GM21529 (cell line): ENCODE data around the gene MEGF9.

ENCODE experiments used
- ATAC-seq: cut with Tn5 transposase; IDR thresholded peaks from one replicate; pipeline ENCODE4 v1.9.1; 2021; ENCODE audit not compliant: unreplicated experiment

The MEGF9 gene

DNA sequence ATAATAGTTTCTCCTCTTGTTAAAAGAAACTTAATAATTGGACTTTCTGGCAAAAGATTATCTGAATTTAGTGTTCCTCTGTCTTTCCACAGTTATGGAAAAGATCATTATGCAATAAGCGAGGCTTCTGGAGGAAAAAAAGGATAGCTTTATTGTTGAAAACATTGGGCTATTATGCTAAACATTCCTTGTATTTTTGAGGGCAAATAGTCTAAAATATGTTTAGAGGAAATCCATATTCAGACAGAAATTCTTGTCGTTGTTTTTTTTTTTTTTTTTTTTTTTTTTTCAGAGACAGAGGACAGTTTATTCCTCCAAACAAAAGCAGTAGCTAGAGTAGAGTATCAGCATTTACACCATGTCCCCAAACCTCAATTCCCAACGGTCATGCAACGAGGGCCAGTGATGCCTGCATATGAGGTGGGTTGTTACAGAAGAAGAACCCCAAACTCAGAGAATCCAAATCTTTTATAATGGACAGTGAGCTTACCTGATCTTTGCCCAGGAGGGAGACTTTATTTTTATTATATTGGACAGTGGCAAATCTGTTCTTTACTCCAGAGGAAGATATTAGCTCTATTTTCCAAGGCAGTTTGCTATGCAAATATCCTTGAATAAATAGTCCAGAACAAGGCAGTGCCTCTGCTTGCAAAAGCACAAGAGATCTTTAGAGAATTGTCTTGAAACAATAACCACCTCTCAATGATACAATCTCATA lies 85.9 kb downstream of the MEGF9 start:
- ATAC-seq, result no peak

DNA sequence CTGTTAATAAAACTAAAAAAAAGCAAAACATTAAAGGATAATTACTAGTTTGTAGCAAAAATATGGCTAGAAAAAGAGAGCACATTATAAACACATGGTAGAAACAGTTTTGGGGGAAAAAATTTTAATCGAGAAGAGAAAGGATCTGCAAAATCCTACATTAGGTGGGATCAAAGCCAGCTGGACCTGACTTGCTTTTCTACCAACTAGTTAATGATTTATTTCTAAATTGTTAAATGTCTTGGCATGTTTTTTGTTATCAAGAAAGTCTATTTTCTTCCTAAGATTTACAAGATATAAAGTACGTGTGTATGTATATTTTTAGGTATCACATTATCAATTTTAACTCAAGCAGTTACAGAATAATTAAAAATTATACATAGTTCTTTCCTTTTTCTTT lies 87.2 kb downstream of the MEGF9 start:
- no peak for ATAC-seq

DNA sequence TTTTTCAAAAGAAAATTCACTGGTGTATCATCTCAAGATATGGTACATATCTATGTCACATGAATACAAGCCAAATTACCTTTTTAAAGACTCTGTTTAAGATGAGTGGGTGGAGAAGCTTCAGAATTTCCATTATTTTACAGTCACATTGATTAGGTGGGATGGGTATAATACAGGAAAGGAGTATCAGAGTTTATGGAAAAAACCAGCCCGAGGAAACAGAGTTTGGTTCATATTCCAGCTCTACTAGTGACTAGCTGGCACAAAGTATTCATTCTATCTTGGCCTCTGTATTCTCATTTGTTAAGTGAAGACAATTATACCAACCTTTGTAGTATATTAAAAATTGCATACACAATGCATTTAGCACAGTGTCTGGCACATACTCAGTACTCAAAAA lies 87.8 kb downstream of the MEGF9 start:
- ATAC-seq, result no peak

DNA sequence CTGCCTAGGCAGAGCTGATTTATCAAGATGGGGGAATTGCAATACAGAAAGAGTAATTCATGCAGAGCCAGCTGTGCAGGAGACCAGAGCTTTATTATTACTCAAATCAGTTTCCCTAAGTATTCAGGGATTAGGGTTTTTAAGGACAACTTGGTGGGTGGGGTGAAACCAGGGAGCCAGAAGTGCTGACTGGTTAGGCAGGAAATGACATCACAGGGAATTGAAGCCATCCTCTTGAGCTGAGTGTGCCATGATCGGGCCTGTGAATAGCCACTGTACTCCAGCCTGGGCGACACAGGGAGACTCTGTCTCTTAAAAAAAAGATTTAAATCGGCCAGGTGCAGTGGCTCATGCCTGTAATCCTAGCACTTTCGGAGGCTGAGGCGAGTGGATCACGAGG lies 89.0 kb downstream of the MEGF9 start:
- no peak for ATAC-seq

GRCh38 chr9:120622790-120623189 lies 91.5 kb downstream of the MEGF9 start:
- ATAC-seq, result no peak

DNA sequence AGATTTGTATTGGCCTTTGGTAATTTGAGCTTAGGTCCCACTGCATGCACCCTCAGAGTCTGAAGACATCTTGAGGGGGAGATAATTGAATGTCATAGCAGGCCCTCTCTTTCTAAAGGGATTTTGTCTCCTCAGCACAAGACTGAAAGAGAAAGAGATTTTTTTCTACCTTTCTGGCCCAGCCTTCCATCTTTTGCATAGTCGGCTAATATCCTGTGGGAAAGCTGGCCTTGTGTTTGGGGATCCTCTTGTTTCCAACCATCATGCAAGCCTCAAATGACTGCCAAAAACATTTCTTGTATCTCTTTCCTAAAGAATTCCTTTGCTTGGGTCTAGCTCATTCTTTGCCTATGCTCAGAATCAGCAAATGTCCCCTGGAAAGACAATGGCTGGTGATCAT lies 92.3 kb downstream of the MEGF9 start:
- no peak for ATAC-seq

- ATAC-seq, result peak; percentile 74
Measured at GRCh38 chr9:120619751-120620655, 94.3 kb downstream of the MEGF9 start.

GRCh38 chr9:120616966-120617935 lies 97.0 kb downstream of the MEGF9 start:
- ATAC-seq, result no peak

GRCh38 chr9:120612218-120612617 lies 102.1 kb downstream of the MEGF9 start:
- ATAC-seq, result no peak

DNA sequence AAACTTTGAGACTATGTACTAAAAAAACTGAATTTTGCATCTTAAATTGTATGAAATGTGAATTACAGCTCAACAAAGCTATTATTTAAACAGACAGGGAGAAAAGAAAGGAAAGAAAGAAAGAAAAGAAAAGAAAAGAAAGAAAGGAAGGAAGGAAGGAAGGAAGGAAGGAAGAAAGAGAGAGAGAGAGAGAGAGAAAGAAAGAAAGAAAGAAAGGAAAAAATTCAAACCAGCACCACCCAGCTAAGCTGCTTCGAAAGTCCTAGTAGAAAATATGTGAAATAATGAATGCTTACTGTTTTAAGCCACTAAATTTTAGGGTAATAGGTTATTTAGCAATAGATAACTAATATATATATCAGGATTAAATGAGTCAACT lies 102.6 kb downstream of the MEGF9 start:
- ATAC-seq, result no peak

DNA sequence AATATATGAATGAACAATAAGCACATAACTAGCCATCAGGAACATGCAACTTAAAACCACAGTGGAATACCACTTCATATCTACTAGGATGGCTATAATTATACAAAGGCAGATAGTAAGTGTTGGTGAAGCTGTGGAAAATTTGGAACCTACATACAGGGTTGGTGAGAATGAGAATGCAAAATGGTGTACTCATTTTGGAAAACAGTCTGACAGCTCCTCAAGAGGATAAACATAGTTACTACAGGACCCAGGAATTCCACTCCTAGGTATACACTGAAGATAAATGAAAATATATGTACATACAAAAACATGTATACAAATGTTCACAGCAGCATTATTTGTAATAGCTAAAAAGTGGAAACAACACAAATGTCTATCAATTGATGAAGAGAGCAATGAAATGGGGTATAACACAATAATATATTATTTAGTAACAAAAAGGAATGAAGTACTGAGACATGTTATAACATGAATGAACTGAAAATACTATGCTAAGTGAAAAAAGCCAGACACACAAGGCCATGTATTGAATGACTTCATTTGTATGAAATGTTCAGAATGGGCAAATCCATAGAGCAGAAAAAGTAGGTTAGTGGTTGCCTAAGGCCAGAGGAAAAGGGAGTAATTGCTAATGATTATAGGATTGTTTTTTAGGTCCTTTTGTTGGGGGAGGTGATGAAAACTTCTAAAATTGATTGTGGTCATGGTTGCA lies 103.1 kb downstream of the MEGF9 start:
- no peak for ATAC-seq

- ATAC-seq, result no peak
Measured at GRCh38 chr9:120609636-120610035, 104.6 kb downstream of the MEGF9 start.

GRCh38 chr9:120608421-120608820 lies 105.8 kb downstream of the MEGF9 start:
- no peak for ATAC-seq

GRCh38 chr9:120603591-120603990 lies 110.7 kb downstream of the MEGF9 start:
- ATAC-seq, result no peak

DNA sequence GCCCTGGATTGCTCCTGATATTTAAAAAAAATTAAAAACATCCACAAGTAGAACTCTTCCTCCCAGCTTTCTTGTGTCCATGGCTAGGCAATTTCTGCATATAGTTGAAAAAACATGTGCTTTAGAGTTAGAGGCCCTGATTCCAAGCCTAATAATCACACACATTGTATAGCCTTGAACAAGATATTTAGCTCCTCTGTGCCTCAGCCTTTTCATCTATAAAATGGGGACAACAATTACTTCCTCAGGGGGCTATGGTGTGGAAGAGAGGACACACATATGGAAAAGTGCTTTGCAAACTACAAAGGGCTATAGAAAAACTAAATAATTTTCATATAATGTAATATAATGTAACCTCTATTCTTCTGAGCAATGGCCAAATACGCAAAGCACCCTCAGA lies 111.3 kb downstream of the MEGF9 start:
- ATAC-seq, result no peak

GRCh38 chr9:120593955-120594277 lies 120.4 kb downstream of the MEGF9 start:
- ATAC-seq, result no peak

GRCh38 chr9:120593250-120593954 lies 120.9 kb downstream of the MEGF9 start:
- ATAC-seq, result no peak

DNA sequence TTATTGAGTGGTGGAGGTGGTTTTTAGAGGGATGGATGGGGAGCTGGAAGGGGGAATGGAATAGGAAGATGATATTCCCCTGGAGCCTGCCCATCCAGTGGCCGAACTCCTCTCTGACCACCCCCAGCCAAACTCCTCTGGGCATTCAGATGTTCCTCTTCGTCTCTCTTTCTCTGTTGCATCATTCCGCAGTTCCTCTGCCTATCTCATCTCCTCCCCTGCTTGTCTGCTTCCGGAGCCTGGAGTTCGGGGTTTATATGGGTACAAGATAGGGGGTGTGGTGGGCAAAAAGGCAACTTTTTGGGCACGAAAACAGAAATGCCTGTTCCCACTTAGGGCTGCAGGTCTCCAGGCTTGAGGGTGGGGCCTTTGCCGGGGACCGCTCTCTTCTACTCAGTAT lies 122.1 kb downstream of the MEGF9 start:
- ATAC-seq, result no peak

DNA sequence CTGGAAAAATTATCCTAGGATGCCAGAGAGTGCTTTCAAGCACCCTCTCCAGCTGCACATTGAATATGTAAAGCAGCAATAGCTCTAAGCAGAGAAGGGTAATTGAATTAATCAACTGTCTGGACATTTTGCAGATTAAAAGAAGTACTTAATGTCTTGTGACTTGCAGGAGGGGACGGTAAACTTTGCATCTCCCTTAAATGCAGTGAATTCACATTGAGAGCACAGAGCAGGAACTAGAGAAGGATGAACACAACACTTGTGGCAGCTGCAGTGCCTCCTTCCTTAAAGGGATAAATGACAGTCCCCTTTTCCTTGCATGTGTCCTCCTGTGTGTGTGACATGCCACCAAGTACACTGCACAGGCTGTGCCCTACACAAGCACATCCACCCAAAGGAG lies 126.9 kb downstream of the MEGF9 start:
- no peak for ATAC-seq

DNA sequence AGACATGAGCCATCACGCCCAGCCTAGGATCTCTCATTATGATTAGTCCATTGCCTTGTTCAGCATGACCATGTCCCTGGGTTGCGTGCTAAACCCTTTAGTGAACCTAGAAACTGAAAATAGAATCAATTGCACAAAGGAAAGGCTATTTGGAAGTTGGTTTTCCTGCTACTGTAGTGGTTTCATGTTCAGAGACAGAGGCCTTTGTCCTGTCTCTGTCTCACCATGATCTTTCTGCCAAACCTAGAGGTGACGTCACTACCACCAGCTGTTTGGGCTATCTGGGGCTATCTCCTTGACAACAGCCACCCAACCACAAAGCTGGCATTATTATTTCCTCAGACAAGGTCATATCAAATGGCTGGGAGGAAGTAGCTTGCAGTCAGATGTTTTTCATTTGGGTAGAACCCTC lies 130.3 kb downstream of the MEGF9 start:
- no peak for ATAC-seq
